Spinal cord (tissue), 10 donors: ENCODE measurements around the gene NOTUM. TPM values are rescaled to one million over a fixed set of nuclear protein-coding genes. Genes with fewer than 3 reads are reported as not detected.
"Not testable (repeated sequence)": the region's sequence is repeated elsewhere in the genome, so short reads cannot be mapped to it uniquely, and the experiment has no call there.

Experiments
- DNase-seq, 6 donors: peaks; one replicate each; pipeline versions ENCODE4 v3.0.0 to v3.0.0-alpha.2; 2013 to 2015; ENCODE audit warnings: low spot score in 6 of 6, low read depth in 4 of 6
- H3K27ac ChIP-seq: one replicate; pipeline ENCODE4 v1.5.1; 2013; ENCODE audit warnings: low read depth, low read length, control low read depth
- H3K27me3 ChIP-seq: one replicate; pipeline ENCODE4 v1.6.1; 2013; ENCODE audit warnings: low read length; ENCODE audit not compliant: control insufficient read depth, insufficient read depth
- H3K36me3 ChIP-seq: one replicate; pipeline ENCODE4 v1.6.1; 2013; ENCODE audit warnings: low read length; ENCODE audit not compliant: control insufficient read depth, insufficient read depth
- H3K4me1 ChIP-seq: one replicate; pipeline ENCODE4 v1.6.1; 2013; ENCODE audit warnings: low read length; ENCODE audit not compliant: control insufficient read depth, insufficient read depth
- H3K4me3 ChIP-seq: one replicate; pipeline ENCODE4 v1.5.1; 2013; ENCODE audit warnings: low read depth, low read length, control low read depth
- H3K9me3 ChIP-seq: one replicate; pipeline ENCODE4 v1.6.1; 2013; ENCODE audit warnings: low read length; ENCODE audit not compliant: control insufficient read depth, insufficient read depth
- WGBS: methylation state at CpG from one replicate; pipeline ENCODE4 v1.1.5; 2013; ENCODE audit warnings: missing lambda C conversion rate; ENCODE audit not compliant: insufficient coverage; 5-methylcytosine and 5-hydroxymethylcytosine counted together
- polyA plus RNA-seq, 2 donors: library from polyadenylated mRNA; unstranded; fragments of 120-200 nt; gene quantifications; one replicate each; pipeline ENCODE4 v1.2.1, GENCODE V29; 2013; ENCODE audit not compliant: insufficient read length in 2 of 2
- total RNA-seq, 2 donors: library from RNA; depleted of rRNA in 1 of 2; stranded (reverse); fragments of 120-200 nt in 1 of 2; fragments of >200 nt in 1 of 2; gene quantifications; one replicate each; pipeline versions ENCODE4 v1.2.3 to v1.2.4, GENCODE V29; 2013 to 2014
- donor health status: healthy.

Gene NOTUM
- total and polyA plus RNA-seq, 4 donors, result 0.82 to 3.0 (median 1.1) TPM

GRCh38 chr17:81923302-81924260, 37.4 kb downstream of the NOTUM start:
- DNase-seq, result peak in 1 of 6 donors; percentile 50
- Histone ChIP-seq H3K4me3 (no peak overlapping the region), H3K27me3 (no peaks in the 10 kb centered on the region), H3K4me1 (peaks cover 43% of the 10 kb centered on the region), H3K27ac (no peak overlapping the region), H3K36me3 (peaks cover 51% of the 10 kb centered on the region), H3K9me3 (no peaks in the 10 kb centered on the region)
- 39% methylated on average over 29 of the region's 32 CpGs for WGBS

GRCh38 chr17:81922566-81923301, 38.3 kb downstream of the NOTUM start:
- WGBS, result 92% methylated on average over 49 of the region's 58 CpGs
- Histone ChIP-seq H3K4me3 (no peak overlapping the region), H3K27me3 (no peaks in the 10 kb centered on the region), H3K36me3 (peaks cover 51% of the 10 kb centered on the region), H3K27ac (no peak overlapping the region), H3K4me1 (peaks cover 42% of the 10 kb centered on the region), H3K9me3 (no peaks in the 10 kb centered on the region)
- no peak for DNase-seq

- WGBS, result 92% methylated on average over 16 of the region's 23 CpGs
- H3K36me3 ChIP-seq, result peaks cover 51% of the 10 kb centered on the region
- no peak overlapping the region for H3K4me3 ChIP-seq
- DNase-seq, result no peak
- no peaks in the 10 kb centered on the region for H3K27me3 ChIP-seq
- H3K9me3 ChIP-seq, result no peaks in the 10 kb centered on the region
- H3K27ac ChIP-seq, result no peak overlapping the region
- H3K4me1 ChIP-seq, result peaks cover 45% of the 10 kb centered on the region
Measured at GRCh38 chr17:81921996-81922565, 38.9 kb downstream of the NOTUM start.

GRCh38 chr17:81921537-81921862, 39.5 kb downstream of the NOTUM start:
- no peaks in the 10 kb centered on the region for H3K27me3 ChIP-seq
- no peak overlapping the region for H3K27ac ChIP-seq
- no CpG with 5 or more reads among the region's 3 CpGs for WGBS
- H3K9me3 ChIP-seq, result no peaks in the 10 kb centered on the region
- peaks cover 51% of the 10 kb centered on the region for H3K36me3 ChIP-seq
- H3K4me3 ChIP-seq, result no peak overlapping the region
- peaks cover 48% of the 10 kb centered on the region for H3K4me1 ChIP-seq
- DNase-seq, result no peak

- H3K4me3 ChIP-seq, result no peak overlapping the region
- H3K9me3 ChIP-seq, result no peaks in the 10 kb centered on the region
- WGBS, result 90% methylated on average over 20 of the region's 33 CpGs
- H3K27me3 ChIP-seq, result no peaks in the 10 kb centered on the region
- H3K36me3 ChIP-seq, result peaks cover 52% of the 10 kb centered on the region
- H3K27ac ChIP-seq, result no peak overlapping the region
- DNase-seq, result no peak
- peaks cover 42% of the 10 kb centered on the region for H3K4me1 ChIP-seq
Measured at GRCh38 chr17:81920612-81921536, 40.1 kb downstream of the NOTUM start.

- no peaks in the 10 kb centered on the region for H3K9me3 ChIP-seq
- H3K27ac ChIP-seq, result no peak overlapping the region
- DNase-seq, result no peak
- peaks cover 25% of the 10 kb centered on the region for H3K4me1 ChIP-seq
- H3K27me3 ChIP-seq, result no peaks in the 10 kb centered on the region
- peaks cover 67% of the 10 kb centered on the region for H3K36me3 ChIP-seq
- WGBS, result 97% methylated on average over 12 of the region's 15 CpGs
- no peak overlapping the region for H3K4me3 ChIP-seq
Measured at GRCh38 chr17:81918832-81919545, 42.0 kb downstream of the NOTUM start.

- not testable (repeated sequence) for H3K27ac ChIP-seq, H3K9me3 ChIP-seq, DNase-seq, H3K27me3 ChIP-seq
- Histone ChIP-seq H3K4me3 (peak overlapping the region; percentile 31), H3K4me1 (peaks cover 18% of the 10 kb centered on the region), H3K36me3 (peaks cover 69% of the 10 kb centered on the region)
- WGBS, result 29% methylated on average over 9 of the region's 9 CpGs
Measured at GRCh38 chr17:81918333-81918669, 42.7 kb downstream of the NOTUM start.

- no peak within 1 kb of the TSS for H3K27ac ChIP-seq
Measured at GRCh38 chr17:81917565-81918332, 43.2 kb downstream of the NOTUM start, which contains the start of gene SIRT7. SIRT7 (minus strand) TSS chr17:81918176; CDS start chr17:81918131, 45 bp downstream.

More at GRCh38 chr17:81917565-81918332, 43.2 kb downstream of the NOTUM start, which contains the start of gene SIRT7:
- Histone ChIP-seq H3K9me3 (no peaks in the 10 kb centered on the region), H3K4me3 (peak within 1 kb of the TSS; percentile 39), H3K27me3 (no peaks in the 10 kb centered on the region), H3K36me3 (peaks cover 68% of the 10 kb centered on the region), H3K4me1 (peaks cover 16% of the 10 kb centered on the region)
- WGBS, result under 1% methylated on average over 91 of the region's 94 CpGs
- DNase-seq, result peak in 5 of 6 donors; percentile 65 to 95 (median 77)
